ENCODE measurements around the gene UBE2D2.
"Not testable (repeated sequence)": the region's sequence is repeated elsewhere in the genome, so short reads cannot be mapped to it uniquely, and the experiment has no call there.

DNA sequence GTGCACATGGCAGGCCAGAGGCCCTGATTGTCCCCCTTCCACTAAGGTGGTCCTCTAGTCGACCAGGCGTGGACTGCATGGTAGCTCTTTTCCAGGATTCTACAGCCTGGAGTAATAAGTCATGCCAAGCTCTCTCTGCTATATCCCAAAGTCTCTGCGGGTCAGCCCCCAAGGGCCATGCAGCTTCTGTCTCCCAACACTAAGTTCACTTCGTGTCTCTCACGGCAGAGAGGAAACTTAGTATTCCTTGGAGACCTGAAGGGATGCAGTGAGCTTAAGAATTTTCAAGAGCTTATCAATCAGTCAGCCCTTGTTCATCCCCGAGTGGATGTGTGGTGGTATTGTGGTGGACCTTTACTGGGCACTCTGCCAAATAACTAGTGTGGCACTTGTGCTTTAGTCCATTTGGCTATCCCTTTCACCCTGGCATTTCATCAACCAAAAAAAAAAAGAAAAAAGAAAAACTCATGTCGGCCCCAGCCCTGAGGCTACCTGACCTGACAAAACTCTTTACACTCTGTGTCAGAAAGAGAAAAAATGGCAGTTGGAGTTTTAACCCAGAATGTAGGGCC is 33.2 kb upstream of the UBE2D2 start:
- not testable (repeated sequence) for TF ChIP-seq CTCF, POLR2A, EP300, POLR2AphosphoS5 (IDR thresholded peaks at IDR 0.05)

Data from upper lobe of left lung (tissue), 4 donors.